Measurements from ENCODE around the gene PCDHGC4.

The PCDHGC4 gene

GRCh38 chr5:141512390-141512910, 27.6 kb downstream of the PCDHGC4 start:
- DNase-seq (ENCODE audit: low read depth), result no peak

DNA sequence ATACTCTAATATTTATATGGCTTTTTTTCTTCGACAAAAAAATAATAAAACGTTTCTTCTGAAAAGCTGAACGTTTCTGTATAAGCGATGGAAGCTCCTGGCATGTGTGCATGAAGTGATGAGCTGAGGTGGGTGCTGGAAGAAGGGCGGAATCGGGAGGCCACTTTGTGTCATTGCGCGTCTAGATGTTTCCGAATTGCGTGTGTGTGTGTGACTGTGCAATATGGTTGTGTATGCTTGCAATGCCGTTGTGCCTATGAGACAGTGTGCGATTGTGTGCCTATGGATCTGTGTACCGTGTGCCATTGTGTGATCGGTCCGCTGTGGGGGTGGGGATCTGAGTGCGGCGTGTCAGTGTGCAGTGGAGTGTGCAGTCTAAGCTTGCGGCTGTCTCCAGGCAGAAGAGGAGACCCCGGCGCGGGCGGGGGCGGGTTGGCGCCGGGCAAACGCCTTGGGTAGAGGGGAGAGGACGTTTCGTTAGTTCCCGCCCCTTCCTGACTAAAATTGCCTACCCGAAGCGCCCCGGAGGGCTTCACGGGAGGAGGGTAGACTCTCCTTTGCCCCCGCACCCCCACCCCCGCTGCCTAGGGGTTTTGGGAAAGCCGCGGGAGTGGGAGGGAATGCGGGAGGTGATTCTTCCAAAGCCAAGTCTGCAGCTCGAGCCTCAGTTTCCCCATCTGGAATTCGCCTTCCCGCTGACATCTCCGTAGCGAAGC, 28.2 kb downstream of the PCDHGC4 start:
- DNase-seq (ENCODE audit: low read depth), result no peak

GRCh38 chr5:141513627-141514329, 28.9 kb downstream of the PCDHGC4 start:
- DNase-seq (ENCODE audit: low read depth), result peak; percentile 72

- DNase-seq (ENCODE audit: low read depth), result peak; percentile 81
Measured at GRCh38 chr5:141514330-141515133, 29.7 kb downstream of the PCDHGC4 start.

- DNase-seq (ENCODE audit: low read depth), result no peak
Measured at GRCh38 chr5:141515141-141515540, 30.3 kb downstream of the PCDHGC4 start.

DNA sequence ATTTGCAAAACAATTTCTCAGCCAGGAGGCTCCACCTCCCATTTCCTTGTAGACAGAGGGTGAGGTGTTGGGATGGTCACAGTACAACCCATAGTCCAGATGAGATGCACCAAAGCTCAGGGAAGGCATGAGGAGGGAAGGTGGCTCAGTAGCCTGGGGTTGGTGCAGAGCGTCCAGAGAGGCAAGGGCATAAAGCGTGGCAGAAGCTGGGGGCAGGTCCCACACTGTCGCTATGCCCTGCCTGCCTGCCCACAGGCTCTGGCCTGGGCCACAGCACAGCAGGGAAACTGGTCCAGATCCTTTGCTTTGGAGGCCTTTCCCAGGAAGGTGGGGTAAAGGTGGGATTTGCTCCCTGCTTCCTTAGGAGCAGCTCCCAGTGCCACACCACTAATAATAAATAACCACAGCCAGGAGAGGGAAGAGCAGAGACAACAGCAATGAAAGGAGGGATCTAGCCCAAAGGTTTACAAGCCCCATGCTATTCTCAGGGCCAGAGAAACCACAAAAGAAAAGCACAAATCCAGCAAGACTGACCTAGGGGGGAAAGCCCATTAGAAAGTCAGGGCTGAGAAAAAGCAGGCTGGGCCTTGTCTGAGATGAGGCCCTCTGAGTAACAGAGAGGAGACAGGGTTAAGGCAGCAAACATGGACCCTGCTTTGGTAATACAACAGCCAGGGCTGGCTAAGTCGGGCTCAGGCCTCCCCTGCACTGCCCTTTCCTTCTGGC, 31.3 kb downstream of the PCDHGC4 start:
- DNase-seq (ENCODE audit: low read depth), result no peak

- no peak for DNase-seq (ENCODE audit: low read depth)
Measured at GRCh38 chr5:141516672-141517025, 31.8 kb downstream of the PCDHGC4 start.

- no peak for DNase-seq (ENCODE audit: low read depth)
Measured at GRCh38 chr5:141517312-141517711, 32.5 kb downstream of the PCDHGC4 start.

GRCh38 chr5:141517880-141518617, 33.2 kb downstream of the PCDHGC4 start:
- no peak for DNase-seq (ENCODE audit: low read depth)

- DNase-seq (ENCODE audit: low read depth), result no peak
Measured at GRCh38 chr5:141518618-141519015, 33.8 kb downstream of the PCDHGC4 start.

DNA sequence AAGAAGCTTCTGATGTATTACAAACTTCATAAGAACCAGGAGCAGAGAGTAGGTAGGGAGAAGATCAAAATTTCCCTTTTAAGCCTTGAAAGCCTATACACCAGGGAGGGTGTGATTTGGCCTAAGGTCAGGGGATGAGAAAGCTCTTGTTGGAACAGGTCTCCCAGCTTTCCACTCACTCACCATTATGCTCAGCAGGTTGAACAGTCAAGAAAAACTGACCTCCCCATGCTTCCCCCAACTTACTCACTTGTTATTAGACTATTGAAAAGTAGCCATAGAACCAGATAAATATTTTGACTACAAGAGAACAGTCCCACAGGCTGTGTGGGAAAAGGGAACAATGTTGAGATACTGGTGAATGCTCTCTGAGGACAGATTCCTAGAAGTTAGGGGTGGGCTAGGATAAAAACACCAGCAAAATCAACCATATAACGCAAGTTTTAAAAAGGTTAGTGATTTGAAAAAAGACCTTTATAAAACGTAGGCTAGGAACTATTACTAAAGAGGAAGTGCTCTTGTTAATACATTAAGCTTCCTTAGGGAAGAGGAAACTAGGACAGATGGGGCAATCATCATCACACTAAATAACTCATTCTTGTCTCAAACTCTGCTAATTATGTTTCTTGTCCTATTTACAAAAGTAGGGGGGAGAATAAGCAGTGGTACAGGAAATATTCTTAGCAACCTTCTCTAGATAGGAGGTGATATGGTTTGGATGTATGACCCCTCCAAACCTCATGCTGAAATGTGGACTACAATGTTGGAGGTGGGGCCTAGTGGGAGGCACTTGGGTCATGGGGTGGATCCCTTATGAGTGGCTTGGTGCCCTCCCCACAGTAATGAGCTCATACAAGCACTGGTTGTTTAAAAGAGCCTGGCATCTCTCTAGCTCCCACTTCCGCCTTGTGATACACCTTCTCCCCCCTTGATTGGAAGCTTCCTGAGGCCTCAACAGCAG, 35.1 kb downstream of the PCDHGC4 start:
- DNase-seq (ENCODE audit: low read depth), result no peak

DNA sequence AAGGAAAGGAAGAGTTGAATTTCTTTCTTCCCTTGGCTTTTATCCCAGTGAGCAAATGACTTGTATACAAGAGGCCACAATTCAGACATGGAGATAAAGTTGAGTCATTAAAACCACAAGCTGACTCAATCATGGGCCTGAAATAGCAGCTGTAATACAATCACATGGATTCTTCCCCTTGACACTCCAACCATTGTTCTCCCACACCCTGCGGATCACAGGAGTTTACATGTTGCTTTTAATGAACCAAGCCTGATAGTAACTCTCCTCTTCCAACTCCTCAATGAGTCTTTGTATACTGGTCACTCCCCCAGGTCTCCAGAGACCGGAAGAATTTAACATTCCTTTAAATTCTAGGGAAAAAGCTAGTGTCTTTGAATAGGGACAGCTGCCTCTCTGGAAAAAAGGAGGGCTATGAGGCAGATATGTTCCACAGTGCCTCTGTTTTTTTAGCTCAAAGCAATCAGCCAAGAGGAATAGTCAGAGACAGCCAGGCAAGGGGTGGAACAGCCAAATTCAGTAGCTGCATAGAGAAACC, 36.5 kb downstream of the PCDHGC4 start:
- DNase-seq (ENCODE audit: low read depth), result peak; percentile 98

GRCh38 chr5:141522301-141522700, 37.5 kb downstream of the PCDHGC4 start:
- no peak for DNase-seq (ENCODE audit: low read depth)

DNA sequence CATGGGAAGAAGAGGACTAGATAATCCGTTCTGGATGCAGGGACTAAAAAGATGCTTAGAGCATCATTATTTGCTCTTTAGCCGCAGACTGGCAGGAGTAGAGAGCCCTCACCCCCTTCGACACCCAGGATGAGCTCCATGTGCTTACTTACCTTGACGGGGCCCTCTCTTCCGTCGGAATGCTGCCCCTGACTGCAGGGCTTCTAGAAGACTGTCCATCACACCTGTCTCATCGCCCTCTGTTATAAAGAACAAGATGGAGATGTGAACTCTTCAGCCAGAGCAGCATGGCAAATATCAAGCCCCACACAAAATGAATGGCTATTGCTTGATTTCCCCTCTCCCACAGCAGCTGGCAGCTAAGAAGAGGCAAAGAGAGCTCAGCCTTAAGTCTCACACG, 39.2 kb downstream of the PCDHGC4 start:
- no peak for DNase-seq (ENCODE audit: low read depth)

DNA sequence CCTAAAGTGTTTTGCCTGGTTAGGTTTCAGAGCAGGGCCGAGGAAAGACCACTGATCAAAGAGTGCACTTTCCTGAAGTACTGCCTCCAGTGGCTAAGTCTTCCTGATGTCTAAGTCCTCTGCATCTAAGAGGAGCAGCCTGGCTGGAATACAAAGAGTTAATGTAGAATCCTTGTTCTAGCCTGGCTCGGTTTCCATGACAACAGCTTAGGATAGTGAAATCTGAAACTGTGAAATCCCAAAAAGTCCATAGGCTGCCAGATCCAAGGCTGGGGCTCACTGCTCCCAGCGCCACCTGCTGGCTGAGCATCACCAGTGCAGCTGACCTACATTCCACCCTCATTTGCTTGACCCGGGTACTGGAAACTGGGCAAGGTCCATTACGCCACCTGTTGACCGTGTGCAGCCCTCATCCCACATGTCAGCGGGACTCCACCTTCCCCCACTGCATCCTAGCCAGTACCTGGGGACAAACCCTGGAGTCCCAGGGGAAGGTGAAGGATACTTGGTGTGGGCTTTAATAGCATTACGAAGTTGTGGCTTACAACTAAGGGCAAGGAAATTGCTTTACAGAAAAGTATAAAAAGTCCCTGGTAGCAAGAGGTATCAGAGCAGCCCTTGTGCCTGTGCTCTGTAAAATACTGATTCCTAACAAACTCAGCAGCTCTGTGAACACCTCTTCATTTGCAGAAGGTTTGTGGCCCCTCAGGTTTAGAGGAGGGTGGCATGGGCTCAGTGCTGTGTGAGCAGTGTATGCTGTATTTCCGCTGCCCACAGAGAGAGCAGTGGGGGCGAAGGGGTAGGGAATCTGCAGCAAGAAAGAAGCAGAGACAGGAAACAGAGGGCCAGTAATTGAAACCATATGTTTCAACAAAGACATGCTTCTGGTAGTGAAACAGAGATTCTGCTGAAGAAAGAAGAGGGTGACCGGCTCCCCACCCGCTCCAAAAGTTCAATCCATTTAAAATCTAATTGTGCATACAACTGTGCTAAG, 40.1 kb downstream of the PCDHGC4 start:
- DNase-seq (ENCODE audit: low read depth), result peak; percentile 94

DNA sequence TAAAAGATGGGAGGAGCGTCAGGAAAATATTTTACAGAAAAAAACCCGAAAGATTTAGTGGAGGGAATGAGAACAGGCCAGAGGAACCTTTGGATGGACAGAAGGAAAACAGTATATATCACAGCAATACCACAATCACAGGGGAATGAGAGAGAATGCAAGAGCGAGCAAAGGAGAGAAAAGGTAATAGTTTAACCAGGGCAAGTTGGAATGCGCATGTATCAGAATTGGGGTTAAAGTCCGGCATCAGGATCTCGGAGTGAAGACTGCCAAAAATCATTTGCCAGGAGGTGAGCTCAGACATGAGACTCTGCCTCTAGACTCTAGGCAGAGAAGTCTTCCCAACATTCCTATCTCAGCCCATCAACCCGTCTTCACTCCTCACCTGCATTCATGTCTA, 40.8 kb downstream of the PCDHGC4 start:
- DNase-seq (ENCODE audit: low read depth), result no peak

- no peak for DNase-seq (ENCODE audit: low read depth)
Measured at GRCh38 chr5:141527426-141527825, 42.6 kb downstream of the PCDHGC4 start.

DNA sequence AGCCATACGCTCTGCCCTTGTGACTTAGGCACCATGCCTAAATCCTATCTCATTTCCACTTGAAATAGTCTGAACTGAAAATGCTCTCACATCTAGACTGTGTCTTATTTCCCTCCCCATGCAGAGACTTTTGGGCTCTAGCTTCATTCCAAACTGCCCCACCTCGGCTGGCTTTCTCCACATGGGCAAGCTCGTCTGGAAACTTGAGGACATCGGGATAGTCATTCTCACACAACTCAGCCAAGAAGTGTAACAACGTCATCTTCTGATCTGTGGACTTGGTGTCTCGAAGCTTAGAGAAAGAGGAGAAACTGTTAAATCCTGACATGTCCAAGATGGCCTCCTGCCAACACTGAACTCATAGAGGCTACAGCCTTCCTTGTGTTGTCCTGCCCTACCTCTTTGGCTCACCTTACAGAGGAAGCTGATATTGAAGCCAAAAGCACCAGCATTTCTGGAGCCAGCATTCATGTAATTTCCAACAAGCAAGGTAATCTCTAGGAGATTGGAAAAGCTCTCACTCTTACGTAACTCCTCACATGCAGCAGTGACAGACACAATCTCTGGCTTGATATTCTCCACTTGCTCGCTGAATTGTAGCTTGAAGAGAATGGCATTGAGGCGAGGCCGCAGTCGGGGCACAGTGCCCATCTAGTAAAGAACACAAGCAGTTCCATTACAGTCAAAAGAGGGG, 43.6 kb downstream of the PCDHGC4 start:
- no peak for DNase-seq (ENCODE audit: low read depth)

Measured in GM04504 (cell line).